ENCODE measurements around the gene FHL1. TPM values are rescaled to one million over a fixed set of nuclear protein-coding genes. Genes with fewer than 3 reads are reported as not detected.

FHL1 gene
- total RNA-seq, 4 donors from 2014 or later: 85.9 to 140 (median 107) TPM

DNA sequence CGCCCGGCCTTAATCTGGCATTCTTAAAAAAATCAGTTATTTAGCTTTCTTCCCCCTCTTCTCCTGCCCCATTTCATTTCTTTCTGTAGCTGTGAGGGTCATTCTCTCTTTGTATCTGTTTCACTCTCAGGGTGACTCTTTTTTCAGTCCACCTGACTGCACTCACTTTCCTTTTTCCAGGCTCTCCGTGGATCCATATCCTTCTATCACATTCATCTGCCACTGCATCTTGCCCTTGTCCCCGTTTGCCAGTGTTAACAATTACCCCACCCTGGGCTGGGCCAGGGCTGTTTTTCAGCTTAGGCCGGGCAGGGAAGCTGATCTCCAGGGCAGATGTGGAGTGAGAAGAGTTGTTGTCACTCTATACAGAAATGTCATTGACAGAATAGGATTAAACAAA is 7.7 kb downstream of the FHL1 start:
- no peak for DNase-seq (ENCODE audit: low spot score in 2 of 2)
- intact Hi-C loops (cut with DNase I; ENCODE audit: low total_unique reads): no loop called here
- no peak for TF ChIP-seq POLR2A (IDR thresholded peaks at IDR 0.05)
- TF ChIP-seq, protein P1, sequence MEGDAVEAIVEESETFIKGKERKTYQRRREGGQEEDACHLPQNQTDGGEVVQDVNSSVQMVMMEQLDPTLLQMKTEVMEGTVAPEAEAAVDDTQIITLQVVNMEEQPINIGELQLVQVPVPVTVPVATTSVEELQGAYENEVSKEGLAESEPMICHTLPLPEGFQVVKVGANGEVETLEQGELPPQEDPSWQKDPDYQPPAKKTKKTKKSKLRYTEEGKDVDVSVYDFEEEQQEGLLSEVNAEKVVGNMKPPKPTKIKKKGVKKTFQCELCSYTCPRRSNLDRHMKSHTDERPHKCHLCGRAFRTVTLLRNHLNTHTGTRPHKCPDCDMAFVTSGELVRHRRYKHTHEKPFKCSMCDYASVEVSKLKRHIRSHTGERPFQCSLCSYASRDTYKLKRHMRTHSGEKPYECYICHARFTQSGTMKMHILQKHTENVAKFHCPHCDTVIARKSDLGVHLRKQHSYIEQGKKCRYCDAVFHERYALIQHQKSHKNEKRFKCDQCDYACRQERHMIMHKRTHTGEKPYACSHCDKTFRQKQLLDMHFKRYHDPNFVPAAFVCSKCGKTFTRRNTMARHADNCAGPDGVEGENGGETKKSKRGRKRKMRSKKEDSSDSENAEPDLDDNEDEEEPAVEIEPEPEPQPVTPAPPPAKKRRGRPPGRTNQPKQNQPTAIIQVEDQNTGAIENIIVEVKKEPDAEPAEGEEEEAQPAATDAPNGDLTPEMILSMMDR (IDR thresholded peaks at IDR 0.05): no peak
- WGBS, 2 donors: 45 to 62% methylated on average over 5 of the region's 5 CpGs
- no peak overlapping the region for H3K4me3 ChIP-seq (ENCODE audit: low read depth, poor library complexity, severe bottlenecking)

DNA sequence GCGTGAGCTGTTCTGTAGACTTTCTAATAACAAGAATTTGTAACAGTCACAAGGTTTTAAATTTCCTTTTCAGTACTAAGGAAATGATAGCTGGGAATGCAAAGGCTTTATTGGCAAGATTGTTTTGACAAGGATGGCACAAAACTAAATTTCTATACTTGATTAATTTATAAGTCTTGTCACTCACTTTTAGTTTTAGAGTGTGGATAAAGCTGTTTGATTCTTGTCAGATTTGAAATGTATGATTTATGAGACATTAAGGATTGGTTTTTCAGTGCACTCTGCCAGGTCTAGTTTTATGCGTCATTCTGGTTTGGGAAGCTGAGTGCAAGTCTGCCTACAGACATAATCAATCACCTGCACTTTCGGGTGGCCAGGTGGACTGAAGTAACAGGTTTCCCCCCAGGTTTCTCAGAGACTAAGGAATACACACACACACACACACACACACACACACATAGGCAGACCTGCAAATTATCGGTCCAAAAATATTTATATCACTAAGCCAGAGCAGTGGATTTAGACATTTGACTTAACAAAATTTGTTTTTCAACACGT is 9.3 kb downstream of the FHL1 start:
- H3K4me3 ChIP-seq (ENCODE audit: low read depth, poor library complexity, severe bottlenecking): no peak overlapping the region
- TF ChIP-seq, protein P1 (IDR thresholded peaks at IDR 0.05): no peak
- TF ChIP-seq POLR2A (IDR thresholded peaks at IDR 0.05): no peak
- no peak for DNase-seq (ENCODE audit: low spot score in 2 of 2)
- intact Hi-C loops (cut with DNase I; ENCODE audit: low total_unique reads): no loop called here
- WGBS, 2 donors: 38 to 57% methylated on average over 5 of the region's 5 CpGs

DNA sequence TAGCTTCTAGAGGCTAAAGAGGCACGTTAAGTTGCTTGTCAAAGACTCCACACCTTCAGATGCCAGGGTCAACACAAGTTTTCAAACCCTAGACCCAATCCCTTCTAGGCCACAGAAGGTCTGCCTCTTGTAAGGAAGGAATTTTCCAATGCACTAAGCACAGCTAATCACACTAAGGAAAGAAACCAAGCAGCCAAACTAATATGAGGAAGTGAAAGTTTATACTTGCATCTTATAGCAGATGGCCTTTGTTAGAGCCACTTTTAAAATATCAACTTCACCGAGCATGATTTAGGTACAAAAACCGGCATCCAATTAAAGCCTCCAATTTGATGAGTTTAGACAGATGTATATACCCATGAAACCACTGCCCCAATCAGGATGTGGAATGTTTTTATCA is 9.9 kb downstream of the FHL1 start:
- H3K4me3 ChIP-seq (ENCODE audit: low read depth, poor library complexity, severe bottlenecking): no peak overlapping the region
- TF ChIP-seq, protein P1 (IDR thresholded peaks at IDR 0.05): no peak
- no peak for TF ChIP-seq POLR2A (IDR thresholded peaks at IDR 0.05)
- no peak for DNase-seq (ENCODE audit: low spot score in 2 of 2)
- intact Hi-C loops (cut with DNase I; ENCODE audit: low total_unique reads): no loop called here
- WGBS, 2 donors: 47 to 63% methylated on average over 3 of the region's 3 CpGs

DNA sequence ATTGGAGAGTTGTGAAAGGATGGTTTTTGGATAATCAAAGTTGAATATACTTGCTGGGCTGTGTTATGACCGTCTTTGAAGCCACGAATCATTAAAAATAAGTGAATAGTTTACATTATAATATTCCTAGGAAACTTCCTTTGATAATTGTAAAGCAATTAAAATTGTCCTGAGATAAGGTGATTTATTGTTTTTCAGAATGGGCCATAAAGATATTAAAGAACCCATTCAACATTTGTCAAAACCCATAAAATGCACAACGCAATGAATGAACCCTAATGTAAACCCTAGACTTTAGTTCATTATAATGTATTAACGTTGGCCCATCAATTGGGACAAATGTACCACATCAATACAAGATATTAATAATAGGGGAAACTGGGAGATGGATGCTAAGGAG is 11.4 kb downstream of the FHL1 start:
- WGBS, 2 donors: 76 to 88% methylated on average over 4 of the region's 4 CpGs
- no peak overlapping the region for H3K4me3 ChIP-seq (ENCODE audit: low read depth, poor library complexity, severe bottlenecking)
- DNase-seq (ENCODE audit: low spot score in 2 of 2): no peak
- intact Hi-C loops (cut with DNase I; ENCODE audit: low total_unique reads): no loop called here
- TF ChIP-seq POLR2A (IDR thresholded peaks at IDR 0.05): no peak
- TF ChIP-seq, protein P1 (IDR thresholded peaks at IDR 0.05): no peak

DNA sequence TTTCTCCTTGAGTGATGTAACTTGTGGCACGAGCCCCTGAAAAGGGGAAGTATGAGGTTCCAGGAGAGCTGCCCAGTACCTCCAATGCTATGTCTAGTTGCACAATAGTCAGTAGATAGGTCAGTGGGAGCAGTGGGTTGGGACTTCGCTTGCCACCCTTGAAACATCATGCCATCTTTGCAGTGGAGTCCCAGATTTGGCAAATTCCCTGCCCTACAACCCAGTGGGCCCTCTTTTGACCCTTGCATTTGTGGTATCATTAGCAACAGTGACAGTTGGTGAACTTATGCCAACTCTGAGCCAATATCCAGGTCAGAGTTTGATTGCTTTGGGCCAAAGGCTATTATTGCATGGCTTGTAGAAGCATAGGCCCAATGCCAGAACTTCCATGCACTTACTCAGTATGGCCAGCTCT is 12.3 kb downstream of the FHL1 start:
- WGBS, 2 donors: 41 to 71% methylated on average over 1 to 2 of the region's 2 CpGs
- intact Hi-C loops (cut with DNase I; ENCODE audit: low total_unique reads): no loop called here
- TF ChIP-seq, protein P1 (IDR thresholded peaks at IDR 0.05): no peak
- no peak for TF ChIP-seq POLR2A (IDR thresholded peaks at IDR 0.05)

More for the DNA sequence above, 12.3 kb downstream of the FHL1 start:
- H3K4me3 ChIP-seq (ENCODE audit: low read depth, poor library complexity, severe bottlenecking): no peak overlapping the region
- no peak for DNase-seq (ENCODE audit: low spot score in 2 of 2)

Data from lower leg skin (tissue), 4 donors.